ENCODE data around the gene CNGA3. TPM values are rescaled to one million over a fixed set of nuclear protein-coding genes. Genes with fewer than 3 reads are reported as not detected.
A peak's percentile ranks its signal among the peaks of the same experiment; 100 is the strongest.

CNGA3 gene
- total RNA-seq, 1 donor from 2014 or later: not detected

GRCh38 chr2:98308068-98308467 lies 38.2 kb upstream of the CNGA3 start:
- no peak for DNase-seq (ENCODE audit: low read depth)
- H3K4me3 ChIP-seq (ENCODE audit: low read depth, low read length): no peak overlapping the region
- TF ChIP-seq CTCF (conservative IDR thresholded peaks at IDR 0.05; ENCODE audit: low read depth, low read length): no peak

- TF ChIP-seq CTCF (conservative IDR thresholded peaks at IDR 0.05; ENCODE audit: low read depth, low read length): no peak
Measured at GRCh38 chr2:98308532-98308931, 37.7 kb upstream of the CNGA3 start.

GRCh38 chr2:98309580-98309979 lies 36.7 kb upstream of the CNGA3 start:
- no peak for DNase-seq (ENCODE audit: low read depth)
- no peak for TF ChIP-seq CTCF (conservative IDR thresholded peaks at IDR 0.05; ENCODE audit: low read depth, low read length)
- H3K4me3 ChIP-seq (ENCODE audit: low read depth, low read length): no peak overlapping the region

More at GRCh38 chr2:98308532-98308931, 37.7 kb upstream of the CNGA3 start:
- H3K4me3 ChIP-seq (ENCODE audit: low read depth, low read length): no peak overlapping the region
- DNase-seq (ENCODE audit: low read depth): no peak

- no peak for DNase-seq (ENCODE audit: low read depth)
- no peak for TF ChIP-seq CTCF (conservative IDR thresholded peaks at IDR 0.05; ENCODE audit: low read depth, low read length)
- no peak overlapping the region for H3K4me3 ChIP-seq (ENCODE audit: low read depth, low read length)
Measured at GRCh38 chr2:98310010-98310409, 36.2 kb upstream of the CNGA3 start.

- no peak for TF ChIP-seq CTCF (conservative IDR thresholded peaks at IDR 0.05; ENCODE audit: low read depth, low read length)
Measured at GRCh38 chr2:98311090-98311489, 35.2 kb upstream of the CNGA3 start.

GRCh38 chr2:98311771-98312545 lies 34.3 kb upstream of the CNGA3 start:
- H3K4me3 ChIP-seq (ENCODE audit: low read depth, low read length): no peak overlapping the region
- DNase-seq (ENCODE audit: low read depth): no peak
- peak; percentile 11 for TF ChIP-seq CTCF (conservative IDR thresholded peaks at IDR 0.05; ENCODE audit: low read depth, low read length)

More at GRCh38 chr2:98311090-98311489, 35.2 kb upstream of the CNGA3 start:
- no peak overlapping the region for H3K4me3 ChIP-seq (ENCODE audit: low read depth, low read length)
- no peak for DNase-seq (ENCODE audit: low read depth)
